HG02571 (cell line): Measurements from ENCODE around the gene AK1.

Experiments used
- ATAC-seq: cut with Tn5 transposase; IDR thresholded peaks from one replicate; pipeline ENCODE4 v1.9.1; 2021; ENCODE audit warnings: mild to moderate bottlenecking, moderate library complexity; ENCODE audit not compliant: unreplicated experiment

AK1 gene

DNA sequence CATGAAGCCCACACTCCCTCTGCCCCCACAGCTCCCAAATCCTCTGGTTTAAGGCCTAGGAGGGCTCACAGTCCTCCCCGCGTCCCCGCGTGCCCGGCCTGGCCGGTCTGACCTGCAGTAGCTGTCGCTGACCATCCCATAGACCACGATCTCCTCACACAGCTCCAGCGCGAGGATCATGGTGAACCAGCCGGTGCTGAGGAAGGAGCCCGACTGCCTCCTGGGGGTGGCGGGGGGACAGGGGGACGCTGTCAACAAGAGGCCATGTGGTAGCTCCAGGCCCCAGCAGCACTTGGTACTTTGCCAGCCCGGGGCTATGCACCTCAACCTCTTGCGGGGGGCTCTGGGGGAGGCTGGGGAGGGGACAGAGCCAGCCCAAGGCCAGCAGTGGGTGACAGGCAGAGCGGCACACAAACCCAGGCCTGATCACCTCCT is 32.4 kb upstream of the AK1 start:
- no peak for ATAC-seq

DNA sequence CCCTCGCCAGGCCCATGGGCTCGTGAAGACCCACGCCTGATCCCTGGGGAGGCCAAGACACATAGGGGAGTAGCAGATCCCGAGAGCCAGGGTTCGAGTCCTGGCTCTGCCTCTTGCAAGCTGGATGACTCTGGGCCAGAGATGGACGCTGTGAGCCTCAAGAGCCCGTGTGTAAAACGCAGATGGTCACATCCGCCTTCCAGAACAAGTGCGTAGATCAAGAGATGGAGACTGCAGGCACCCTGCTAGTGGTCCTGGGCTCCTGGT is 31.1 kb upstream of the AK1 start:
- ATAC-seq = no peak

DNA sequence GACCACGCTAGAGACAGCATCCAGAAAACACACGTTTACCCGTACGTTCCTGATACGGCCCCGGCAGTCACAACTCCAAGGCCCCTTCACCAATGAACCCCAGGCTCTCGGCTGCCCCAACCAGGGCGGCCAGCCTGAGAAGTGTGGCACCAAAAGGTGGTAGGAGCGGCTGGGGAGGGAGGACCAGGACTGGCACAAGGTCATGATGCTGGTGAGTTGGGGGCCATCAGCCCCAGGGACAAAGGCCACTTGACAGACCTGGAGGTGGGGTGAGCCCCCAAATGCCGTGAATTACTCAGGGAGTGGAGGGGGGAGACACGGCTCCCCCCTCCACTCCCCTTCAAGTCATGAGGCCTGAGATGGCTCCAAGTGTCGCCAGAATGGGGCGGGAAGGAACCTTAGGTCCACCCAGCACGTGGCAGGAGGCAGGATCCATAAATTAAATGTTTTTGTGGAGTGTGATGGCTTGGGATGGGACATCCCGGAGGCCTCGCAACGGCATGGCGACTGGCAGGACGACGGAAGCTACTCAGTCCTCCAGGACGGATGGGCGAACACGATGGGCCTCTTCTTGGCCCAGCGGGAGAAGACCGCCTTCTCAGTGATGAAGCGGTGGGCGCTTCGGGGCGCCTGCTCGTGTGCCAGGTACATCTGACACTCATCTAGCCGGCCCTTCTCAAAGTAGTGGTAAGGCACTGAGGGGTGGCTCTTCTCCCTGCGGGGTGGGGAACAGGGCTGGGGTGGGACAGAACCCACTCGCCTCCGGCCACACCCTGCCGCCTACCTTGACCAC is 30.6 kb upstream of the AK1 start:
- ATAC-seq = no peak

DNA sequence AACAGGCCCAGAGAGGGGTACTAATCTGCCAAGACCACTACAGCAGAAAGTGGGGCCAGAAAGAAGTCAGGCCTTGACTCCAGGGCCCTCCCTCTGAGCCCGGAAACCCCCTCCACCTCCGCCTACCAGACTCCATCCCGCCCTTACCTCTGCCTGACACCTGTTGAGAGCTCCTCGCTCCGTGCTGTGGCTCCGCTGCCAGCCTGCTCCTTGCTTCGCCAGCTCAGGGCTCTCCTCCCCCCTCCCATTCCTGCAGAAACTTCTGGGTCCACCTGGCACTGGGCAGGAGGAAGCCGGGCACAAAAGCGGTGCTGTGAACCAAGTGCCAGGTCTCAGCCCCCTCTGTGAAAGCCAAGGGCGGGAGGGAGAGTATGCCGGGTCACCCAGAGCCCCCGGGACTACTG is 28.3 kb upstream of the AK1 start:
- no peak for ATAC-seq

DNA sequence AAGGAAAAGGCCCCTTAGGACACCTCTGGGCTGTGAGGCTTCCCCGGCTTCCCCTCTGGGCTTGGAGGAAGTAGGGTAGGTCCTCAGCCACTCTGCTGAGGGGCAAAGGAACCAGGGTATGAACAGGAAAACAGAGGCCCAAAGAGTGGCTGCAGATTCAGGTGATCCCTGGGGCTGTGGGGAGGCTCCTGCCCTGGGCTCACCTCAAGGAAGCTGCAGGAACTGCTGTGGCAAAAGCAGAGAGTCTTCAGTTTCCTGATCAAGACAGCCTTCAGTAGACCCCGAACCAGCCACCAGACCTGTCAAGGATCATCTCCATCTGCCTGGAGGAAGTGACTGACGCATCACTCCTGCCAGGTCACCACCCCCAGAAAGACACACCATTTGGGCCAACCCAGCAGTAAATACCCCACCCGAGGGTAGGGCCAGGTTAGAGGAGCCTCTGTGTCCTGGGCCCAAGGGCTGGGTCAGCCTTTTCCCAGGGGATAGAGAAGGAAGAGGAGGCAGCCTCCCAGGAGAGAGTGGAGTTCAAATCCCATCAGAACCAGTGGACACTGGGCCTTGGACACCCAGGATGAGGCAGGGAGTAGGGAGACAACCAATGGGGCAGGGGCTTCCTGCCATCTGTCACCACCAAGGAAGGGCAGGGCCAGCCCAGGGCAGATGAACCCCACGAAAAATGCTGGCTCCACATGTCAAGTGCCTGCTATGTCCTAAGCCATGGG is 27.7 kb upstream of the AK1 start:
- ATAC-seq = no peak

DNA sequence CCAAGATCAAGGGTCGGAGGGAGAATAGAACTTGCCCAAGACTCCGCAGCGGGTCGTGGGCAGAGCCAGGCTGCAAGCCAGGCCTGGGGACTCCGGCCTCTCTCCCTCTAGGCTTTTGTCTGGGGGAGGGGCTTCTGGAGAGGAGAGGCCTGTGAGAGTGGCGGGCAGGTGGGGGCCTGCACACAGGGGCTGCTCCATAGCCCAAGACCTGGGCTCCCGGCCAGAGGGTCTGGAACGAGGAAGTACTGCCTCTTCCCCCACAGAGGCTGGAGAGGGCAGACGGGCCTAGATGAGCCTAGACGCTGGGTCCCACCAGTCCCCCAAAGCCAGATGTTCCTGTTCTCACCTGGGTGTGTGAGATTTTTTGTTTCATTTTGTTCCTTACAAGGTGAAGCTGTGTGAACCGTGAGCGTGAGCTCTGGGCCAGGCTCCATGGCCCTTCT is 27.1 kb upstream of the AK1 start:
- ATAC-seq = no peak

DNA sequence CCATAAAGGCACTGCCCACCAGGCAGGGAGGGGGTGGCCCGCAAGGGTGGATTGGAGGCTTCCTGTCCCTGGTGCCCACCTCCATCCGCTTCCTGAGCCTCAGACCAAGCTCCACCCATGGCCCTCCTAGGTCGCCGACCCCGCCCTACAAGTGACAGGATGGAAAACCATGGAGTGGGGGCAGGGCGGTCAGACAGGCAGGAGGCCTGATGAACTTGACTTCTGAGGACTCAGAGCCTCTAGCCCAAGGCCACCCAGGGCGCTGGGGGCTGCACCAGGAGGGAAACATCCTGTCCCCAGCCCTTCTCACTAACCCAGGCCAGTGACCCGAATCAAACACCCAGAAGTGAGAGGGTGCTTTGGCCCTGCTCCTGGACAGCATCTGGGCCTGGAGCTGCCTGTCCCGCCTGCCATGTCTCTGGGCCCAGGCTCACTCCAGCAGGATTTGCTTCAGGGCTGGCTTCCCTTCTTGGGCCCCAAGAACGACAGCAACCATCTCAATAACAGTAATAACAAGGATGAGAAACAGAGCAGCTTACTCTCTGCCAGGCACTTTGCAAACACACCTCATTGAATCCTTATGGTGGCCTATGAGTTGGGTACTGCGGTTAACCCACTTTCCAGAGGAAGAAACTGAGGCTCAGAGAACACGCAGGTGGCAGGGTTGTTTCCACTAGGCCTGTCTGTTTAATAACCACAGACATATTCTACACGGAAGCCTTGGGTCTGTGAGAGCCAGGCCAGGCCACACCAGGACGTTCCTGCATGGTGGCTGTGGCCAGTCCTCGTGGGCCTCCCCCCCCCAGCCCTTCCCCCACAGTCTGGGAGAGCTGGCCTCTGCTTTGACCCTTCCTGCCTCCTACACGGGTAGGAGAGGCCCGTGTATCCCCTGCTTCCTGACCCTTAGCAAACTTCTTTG is 26.3 kb upstream of the AK1 start:
- ATAC-seq = no peak

DNA sequence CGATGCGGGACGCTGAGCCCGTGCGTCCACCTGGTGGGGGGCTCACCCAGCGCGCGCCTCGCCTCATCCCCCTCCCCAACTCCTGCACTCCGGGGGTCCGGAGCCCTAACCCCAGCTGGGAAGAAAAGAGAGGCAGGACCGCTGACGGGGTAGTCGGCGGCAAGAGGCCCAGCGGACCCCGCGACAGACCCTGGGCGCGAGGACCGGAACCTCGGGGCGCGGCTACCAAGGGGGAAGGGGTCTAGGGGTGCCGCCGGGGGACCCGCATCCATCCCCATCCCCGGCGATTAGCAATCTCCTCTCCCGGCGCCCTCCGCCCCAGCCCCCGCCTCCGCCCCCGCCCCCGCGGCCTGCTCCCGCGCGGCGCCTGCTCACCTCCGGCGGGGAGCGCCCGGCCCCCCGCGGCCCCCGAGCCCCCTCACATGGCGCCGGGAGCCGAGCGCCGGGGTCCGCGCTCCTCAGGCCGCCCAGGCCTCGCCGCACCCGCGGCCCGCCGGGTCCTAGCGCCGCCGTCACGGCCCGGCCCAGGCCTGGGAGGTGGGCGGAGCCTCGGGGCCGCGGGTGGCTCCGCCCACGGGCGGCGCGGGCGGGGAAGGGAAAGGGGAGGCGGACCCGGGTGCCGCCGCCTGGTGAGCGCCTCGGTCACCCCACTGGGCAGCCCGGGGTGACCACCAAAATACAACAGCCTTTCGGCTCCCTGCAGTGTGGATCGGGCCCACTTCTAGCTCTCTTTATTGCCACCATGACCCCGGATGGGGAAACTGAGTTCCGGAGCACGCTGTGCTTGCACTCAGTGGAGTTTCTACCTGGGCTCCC is 21.9 kb upstream of the AK1 start, which contains the start of gene ST6GALNAC6:
TSS of gene ST6GALNAC6 (minus strand) at position 476 of the 816 bp plus-strand sequence. CDS start 1,622 bp downstream, outside the sequence.
- peak; percentile 43 for ATAC-seq

DNA sequence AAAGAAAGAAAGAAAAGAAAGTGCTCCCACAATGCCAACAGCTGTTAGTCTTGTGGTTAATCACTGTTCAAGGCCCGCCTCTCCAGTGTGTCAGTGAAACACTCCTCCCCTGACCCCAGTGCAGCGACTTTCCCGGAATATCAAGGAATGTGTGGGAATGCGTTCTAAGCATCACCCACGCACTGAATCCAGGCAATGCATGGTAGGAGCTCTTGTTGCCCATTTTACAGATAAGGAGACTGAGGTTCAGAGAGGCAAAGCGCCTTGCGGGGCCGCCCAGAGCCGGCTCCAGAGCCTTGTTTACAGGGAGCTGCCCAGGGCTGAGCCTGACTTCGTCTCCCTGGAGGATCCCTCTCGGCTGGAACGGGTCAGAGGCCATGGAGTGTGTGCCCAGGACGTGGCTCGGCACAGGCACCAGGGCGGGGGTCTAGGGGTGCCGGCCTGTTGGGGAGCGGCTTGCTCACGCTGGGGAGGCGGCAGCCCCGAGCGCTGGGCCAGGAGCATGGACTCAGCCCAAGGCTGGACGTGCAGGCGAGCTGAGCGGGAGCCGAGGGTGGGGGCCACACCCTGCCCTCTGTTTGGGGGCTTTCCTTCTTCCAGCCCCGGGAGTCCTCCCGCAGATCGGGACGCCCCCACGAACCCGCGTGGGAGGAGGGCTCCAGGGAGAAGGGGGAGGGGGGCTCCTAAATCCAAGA is 21.1 kb upstream of the AK1 start:
- ATAC-seq = no peak

DNA sequence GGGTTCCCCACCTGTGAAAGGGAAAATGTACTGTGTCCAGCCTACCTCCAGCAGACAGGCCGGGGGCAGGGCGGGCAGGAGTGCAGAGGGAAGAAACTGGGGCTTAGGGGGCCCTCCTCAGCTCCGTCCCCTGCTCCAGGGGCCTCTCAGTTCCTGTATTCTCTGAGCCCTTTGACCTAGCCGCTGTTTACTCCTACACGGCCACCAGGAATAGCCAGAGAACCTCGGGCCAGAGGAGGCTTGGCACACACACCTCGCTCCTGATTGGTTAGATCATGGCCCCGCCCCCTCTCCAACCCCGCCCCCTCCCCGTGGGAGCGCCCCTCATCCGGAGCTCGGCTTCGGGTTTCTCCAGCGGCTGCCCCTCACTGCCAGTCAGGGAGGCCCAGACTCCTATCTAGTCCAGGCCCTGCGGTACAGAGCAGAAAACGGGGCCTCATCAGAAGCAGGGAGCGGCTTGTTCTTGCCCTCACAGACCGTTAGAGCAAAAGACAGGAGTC is 19.8 kb upstream of the AK1 start:
- no peak for ATAC-seq

DNA sequence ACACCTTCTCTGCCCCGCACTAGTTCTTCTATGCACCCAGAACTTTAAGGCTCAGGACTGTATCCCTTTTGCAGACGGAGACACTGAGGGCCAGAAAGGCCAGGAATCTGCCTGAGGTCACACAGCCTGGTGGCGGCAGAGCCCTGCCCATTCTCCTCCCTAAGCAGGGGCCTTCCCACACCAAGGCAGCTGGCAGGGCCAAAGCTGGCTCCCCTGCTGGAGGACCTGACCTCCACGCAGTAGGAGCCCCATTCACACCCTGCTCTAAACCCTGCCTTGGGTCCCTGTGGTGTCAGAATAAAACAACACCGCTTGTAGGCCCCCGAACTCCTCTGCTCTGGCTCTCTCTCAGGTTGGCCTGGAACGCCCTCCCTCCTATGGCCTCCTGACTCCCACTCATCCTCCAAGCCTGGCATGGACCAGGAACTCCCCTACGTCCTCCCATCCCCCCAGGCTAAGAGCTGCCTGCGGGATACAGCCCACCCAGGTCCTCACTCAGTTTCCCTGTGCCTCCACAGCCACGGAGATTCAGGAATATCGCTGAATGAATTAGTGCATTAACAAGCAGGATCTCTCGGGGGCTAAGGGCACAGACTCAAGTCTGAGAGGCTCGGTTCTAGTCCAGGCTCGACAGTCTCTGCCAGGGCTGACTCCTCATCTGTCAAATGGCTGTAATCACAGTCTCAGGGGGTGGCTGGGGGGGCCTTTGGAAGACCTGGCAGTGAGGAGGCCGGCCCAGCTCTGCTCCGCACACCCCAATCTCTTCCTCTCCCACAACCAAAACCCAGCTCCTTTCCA is 19.1 kb upstream of the AK1 start:
- ATAC-seq = no peak

DNA sequence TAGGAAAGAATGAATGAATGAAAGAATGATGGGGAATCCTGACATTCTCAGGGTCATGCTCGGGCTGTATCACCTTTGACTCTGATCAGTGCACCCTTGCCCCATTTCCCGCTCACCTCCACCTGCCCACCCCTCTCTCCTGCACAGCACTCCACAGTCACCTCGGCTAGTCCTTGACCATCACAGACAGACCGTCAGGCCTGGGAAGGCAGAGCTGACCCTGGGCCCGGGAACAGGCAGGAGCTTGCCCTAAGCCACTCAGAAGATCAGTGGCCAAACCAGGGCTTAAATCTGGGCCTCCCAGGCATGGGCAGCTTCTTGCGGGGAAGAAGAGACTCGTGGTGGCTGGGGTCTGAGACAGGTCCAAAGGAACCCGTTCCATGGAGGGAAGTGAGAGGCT is 18.3 kb upstream of the AK1 start:
- ATAC-seq = no peak

DNA sequence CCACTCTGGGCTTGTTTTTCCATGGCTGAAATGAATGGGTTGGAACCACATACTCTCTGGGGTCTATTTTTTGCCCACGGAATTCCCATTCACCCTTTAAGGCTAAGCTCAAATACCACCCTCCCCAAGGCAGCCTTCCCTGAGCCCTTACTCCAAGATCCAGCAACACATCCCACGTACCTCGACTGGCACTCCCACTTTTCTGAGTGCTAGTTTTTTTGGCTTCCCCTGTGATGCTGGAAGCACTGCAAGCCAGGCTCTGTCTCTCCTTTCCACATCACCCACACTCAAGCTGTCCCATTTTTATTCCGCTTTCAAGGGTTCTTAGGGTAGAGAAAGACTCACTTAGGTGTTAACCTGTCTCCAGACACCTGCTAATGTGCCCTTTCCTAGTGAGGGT is 15.9 kb upstream of the AK1 start:
- no peak for ATAC-seq

DNA sequence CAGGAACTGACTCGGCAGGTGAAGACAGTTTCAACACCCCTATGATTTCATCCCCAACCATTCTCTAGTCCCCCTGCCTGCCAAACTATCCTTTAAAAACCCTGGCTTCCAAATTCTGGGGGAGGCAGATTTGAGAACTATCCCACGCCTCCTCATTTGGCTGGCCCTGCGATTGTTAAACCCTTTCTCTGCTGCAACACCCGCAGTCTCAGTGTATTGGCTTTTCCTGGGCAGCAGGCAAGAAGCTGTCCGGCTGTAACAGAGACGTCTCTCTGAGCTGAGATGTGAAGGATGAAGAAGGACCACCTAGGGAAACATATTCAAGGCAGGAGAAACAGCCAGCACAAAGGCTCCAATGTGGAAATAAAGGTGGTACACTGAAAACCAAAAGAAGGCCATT is 15.4 kb upstream of the AK1 start:
- ATAC-seq = no peak

DNA sequence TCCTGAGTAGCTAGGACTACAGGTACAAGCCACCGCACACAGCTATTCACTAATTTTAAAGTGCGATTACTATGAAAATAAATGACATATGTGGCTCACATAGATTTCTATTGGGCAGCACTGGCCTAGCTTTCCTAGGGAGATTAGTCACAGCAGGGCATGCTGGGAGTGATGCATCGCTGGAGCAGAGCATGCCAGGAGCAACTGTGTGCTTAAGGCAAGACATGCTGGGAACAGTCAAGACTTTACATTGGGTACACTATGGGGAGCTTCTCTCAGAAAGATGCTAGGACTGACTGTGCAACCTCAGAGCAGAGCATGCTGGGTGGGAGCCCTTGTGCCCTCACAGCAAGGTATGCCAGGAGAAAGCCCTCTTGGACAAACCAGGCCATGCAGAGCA is 12.6 kb upstream of the AK1 start:
- no peak for ATAC-seq

DNA sequence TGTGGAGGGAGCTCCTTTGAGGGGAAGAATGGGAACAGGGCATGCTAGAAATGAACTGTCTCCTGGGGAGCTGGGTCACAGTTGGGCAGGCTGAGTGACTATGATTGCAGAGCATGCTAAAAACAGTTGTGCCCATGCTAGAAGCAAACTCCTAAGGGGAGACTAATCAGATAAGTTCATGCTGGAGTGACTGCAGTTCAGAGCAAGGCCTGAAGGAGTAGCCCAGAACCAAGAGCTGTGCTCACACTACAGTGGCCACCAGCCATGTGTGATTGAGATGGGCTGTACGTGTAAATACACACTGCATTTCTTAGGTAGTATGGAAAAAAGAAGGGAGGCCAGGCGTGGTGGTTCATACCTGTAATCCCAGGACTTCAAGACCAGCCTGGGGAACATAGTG is 10.3 kb upstream of the AK1 start:
- ATAC-seq = no peak

DNA sequence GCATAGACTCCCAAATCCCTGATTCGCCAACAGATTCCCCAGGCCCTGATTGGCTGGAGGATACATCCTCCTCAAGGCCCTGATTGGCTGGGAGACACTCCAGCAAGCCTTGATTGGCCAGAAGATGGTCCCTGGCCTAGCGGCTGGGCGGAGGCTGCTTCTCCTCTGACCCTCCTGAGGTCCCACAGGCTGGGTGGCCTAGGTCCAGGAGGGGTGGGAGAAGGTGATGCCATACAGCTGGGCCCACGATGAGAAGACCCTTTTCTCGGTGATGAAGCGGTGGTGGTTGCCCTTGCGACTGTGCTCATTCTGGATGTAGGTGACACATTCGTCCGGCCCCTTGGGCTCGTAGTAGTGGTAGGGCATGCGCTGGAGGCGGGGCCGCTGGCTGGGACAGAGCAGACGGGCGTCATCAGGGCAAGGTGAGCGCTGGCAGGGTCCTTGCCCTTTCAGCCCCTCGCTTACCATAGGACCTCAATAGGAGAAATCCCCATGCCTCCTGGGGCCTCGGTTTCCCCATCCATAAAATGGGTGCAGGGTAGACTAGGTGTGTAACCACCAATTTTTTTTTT is 9.0 kb upstream of the AK1 start:
- ATAC-seq = no peak

DNA sequence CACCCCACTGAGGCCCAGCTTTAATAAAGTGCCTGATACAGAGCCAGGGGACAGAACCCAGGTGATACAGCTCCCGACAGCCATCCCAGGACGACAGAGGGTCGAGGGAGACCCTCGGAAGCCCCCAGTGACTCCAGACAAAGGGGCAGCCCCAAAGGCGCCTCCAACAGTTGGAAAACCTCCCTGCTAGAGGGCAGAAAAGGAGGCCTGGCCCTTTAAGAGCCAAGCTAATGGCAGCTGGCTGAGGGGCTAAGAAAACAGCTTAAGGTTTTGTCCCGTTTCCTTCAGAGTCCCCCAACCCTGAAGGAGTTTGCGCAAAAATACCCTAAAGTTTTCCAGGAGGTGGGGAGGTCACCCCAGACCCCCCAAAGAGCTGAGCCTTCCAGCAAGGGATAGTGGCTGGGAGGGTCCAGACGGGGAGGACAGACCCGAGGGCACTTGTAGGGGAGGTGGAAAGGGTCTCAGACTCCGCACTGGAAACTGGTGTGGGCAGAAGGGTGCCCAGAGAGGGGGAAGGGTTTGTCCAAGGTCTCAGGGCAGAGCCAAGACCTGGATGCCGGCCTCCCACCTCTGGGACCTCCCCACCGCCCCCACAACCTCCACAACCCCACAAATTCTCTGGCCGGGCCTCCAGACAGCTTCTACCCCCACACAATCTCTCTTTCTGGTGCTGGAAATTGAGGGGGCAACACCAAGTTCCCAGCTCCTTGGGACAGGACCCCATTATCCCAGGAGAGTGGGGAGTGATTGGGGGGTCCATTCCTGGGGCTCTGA is 8.2 kb upstream of the AK1 start:
- no peak for ATAC-seq
